GM20000 (cell line): ENCODE measurements around the gene ZNF385D.

Experiments used
- DNase-seq: peaks from one replicate; pipeline ENCODE4 v3.0.0; 2012; ENCODE audit warnings: low spot score
- CTCF ChIP-seq: IDR thresholded peaks from 2 replicates; pipeline ENCODE4 v1.5.1; 2012; ENCODE audit warnings: mild to moderate bottlenecking, control low read depth; ENCODE audit errors: extremely low read depth, missing control alignments

Gene ZNF385D

DNA sequence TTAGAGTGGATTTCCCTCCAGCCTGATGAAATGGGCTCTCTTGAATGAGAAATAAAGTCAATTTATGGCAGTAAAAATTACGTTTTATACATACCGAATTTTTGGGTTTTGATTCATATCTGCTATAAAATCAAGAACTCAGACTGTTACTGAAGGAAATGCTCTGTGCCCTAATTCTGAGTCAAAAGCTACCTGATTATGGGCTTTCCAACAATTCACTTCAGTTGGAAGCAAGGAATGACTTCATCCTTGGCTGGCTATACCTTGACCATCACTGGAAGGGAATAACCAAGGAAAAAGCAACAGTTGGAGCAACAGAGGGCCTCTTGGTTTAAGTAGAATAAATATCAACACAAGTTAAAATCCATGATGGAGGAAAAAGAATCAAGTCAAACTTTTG lies 88.6 kb downstream of the ZNF385D start:
- TF ChIP-seq CTCF, result no peak
- DNase-seq, result no peak

DNA sequence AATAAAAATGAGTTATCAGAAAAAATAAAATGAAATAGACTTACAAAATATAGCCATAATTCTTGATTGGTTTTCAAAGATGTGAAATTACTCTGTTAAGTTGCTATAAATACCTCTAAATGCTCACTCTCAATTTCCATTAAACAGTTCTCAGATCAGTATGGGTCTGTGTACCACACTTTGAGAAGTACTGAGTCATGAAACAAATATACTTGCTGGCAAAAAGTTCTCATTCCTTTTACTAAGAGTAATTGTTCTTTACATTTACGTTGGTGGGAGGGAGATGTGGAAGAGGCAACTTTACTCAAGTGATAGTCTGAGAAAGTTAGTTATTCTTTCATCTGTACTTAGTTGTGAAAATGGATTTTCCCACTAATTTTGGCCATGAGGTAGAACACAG lies 96.3 kb downstream of the ZNF385D start:
- TF ChIP-seq CTCF, result no peak
- no peak for DNase-seq

GRCh38 chr3:21654241-21654640 lies 96.8 kb downstream of the ZNF385D start:
- no peak for DNase-seq
- TF ChIP-seq CTCF, result no peak

DNA sequence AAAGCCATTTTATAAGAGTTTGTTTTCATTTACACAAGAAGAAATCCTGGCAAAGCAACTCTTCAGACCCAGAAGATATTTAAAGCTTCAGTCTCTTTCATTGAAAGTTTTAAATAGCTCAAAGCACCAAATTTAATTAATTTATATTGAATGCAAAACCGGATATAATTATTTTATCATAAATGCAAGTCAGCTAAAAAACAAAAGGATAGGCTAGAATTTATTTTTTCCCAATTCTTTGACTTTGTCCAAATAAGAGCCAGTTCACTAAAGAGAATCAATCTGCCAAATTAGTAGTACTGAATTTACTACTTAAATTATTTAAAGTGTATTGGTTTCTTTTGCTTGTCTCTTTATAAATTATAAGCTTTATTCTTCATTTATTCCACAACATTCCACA lies 101.5 kb downstream of the ZNF385D start:
- no peak for DNase-seq
- TF ChIP-seq CTCF, result no peak

GRCh38 chr3:21647961-21648360 lies 103.0 kb downstream of the ZNF385D start:
- no peak for TF ChIP-seq CTCF
- no peak for DNase-seq

DNA sequence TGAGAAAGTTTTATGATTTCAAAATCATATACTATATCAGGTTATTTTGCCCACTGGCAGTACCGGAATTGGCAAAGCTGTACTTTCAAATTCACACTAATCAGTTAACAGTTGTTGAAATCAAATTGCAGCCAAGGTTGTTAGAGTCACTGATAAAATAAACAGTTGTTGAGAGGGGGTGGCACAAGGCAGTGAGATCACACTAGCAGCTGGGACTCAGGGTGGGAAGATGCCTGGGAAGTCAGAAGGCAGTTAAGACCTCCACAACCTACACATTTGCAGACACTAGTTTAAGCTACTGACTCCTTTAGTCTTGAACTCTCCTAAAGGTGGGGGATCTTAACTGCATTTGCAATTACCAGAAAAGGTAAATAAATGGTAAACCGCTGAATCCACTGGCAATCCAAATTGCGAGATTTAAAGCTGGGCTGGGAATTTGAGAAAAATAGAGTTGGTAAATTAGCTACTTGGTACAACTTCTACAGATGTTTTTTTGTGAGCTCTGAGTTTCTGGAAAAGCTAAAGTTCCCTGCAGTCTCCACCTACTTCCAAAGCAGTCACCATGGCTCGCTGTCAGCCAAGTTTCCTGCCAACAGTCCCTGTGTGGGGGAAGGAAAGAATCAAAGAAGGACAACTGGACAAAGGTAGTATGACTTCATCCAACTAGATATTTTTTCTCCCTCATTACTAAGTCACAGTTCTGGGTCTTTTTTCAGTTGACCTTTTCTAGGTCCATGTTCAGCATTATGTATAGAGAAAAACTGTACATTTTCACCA lies 105.7 kb downstream of the ZNF385D start:
- TF ChIP-seq CTCF, result no peak
- no peak for DNase-seq

DNA sequence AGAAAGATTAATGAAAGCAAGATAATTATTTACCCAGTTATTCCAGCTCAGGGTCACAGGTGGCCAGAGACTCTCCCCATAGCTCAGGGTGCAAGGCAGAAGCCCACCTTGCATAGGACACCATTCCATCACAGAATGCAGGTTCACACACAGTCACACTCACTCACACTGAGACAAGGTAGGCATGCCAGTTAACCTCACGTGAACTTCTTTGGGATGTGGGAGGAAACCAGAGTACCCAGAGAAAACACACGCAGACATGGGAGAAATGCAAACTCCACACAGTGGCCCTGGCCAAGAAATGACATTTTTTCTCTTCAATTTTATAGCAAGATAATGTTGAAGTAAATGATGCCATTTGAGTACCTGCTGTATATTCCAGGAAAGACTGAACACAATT lies 106.7 kb downstream of the ZNF385D start:
- no peak for TF ChIP-seq CTCF
- no peak for DNase-seq
